Panc1 (cell line): ENCODE results near the gene PLXNA2. TPM values are rescaled to one million over a fixed set of nuclear protein-coding genes. Genes with fewer than 3 reads are reported as not detected.

Experiments
- ATAC-seq: fragments of 200-7000 bp; cut with Tn5 transposase; 2 replicates; pipeline ENCODE4 v1.9.1; 2020; ENCODE audit warnings: mild to moderate bottlenecking, moderate library complexity
- BruUV-seq: library from RNA; stranded (reverse); fragments of 400-500 nt; replicated peaks from 2 replicates; lab custom pipeline; 2021; lab: Mats Ljungman, UMichigan
- CTCF ChIA-PET: fragments of 300-600 bp; sonication (Branson Sonifier 250); formaldehyde crosslinking; loops from one replicate; lab custom pipeline; 2022; ENCODE audit warnings: antibody characterized with exemption; lab: Charles Lee
- POLR2A ChIA-PET: fragments of 300-600 bp; sonication (Branson Sonifier 250); formaldehyde crosslinking; loops from one replicate; lab custom pipeline; 2022; ENCODE audit warnings: antibody characterized with exemption; lab: Charles Lee
- DNase-seq: peaks from one replicate; pipeline ENCODE4 v3.0.0-alpha.2; 2010; ENCODE audit warnings: low read depth, low spot score
- H3K27ac ChIP-seq: 2 replicates; pipeline ENCODE4 v1.5.1; 2011; ENCODE audit warnings: mild to moderate bottlenecking, low read length, inconsistent platforms
- H3K27me3 ChIP-seq: fragments of 200-500 bp; sonication (Bioruptor generic); 2 replicates; pipeline ENCODE4 v1.6.0; 2014; ENCODE audit warnings: low read length, inconsistent platforms; ENCODE audit not compliant: control insufficient read depth, insufficient read depth
- H3K36me3 ChIP-seq: fragments of 200-500 bp; sonication (Bioruptor generic); 2 replicates; pipeline ENCODE4 v1.5.1; 2014; ENCODE audit warnings: inconsistent platforms, mild to moderate bottlenecking, low read length, moderate library complexity; ENCODE audit not compliant: control insufficient read depth, insufficient read depth
- H3K4me1 ChIP-seq: 2 replicates; pipeline ENCODE4 v1.5.1; 2011; ENCODE audit warnings: inconsistent platforms, mild to moderate bottlenecking, low read length, moderate library complexity; ENCODE audit not compliant: control insufficient read depth, insufficient read depth
- H3K4me3 ChIP-seq, 2 experiments: 2 replicates each; pipeline ENCODE4 v1.5.1; 2011 to 2012; ENCODE audit warnings: low read depth in 2 of 2, low read length in 2 of 2, mild to moderate bottlenecking in 2 of 2, inconsistent platforms in 1 of 2, moderate library complexity in 1 of 2
- H3K9me3 ChIP-seq: fragments of 200-500 bp; sonication (Bioruptor generic); 2 replicates; pipeline ENCODE4 v1.5.1; 2014; ENCODE audit warnings: low read depth, mild to moderate bottlenecking, inconsistent platforms, low read length, moderate library complexity; ENCODE audit not compliant: control insufficient read depth, insufficient read depth
- POLR2AphosphoS5 ChIP-seq: IDR thresholded peaks from 2 replicates; pipeline ENCODE4 v1.6.1; 2012; ENCODE audit warnings: mild to moderate bottlenecking, low read depth, low read length, moderate library complexity
- REST ChIP-seq, 2 experiments: IDR thresholded peaks; 2 replicates each; pipeline ENCODE4 v1.6.1; 2011 to 2012; ENCODE audit warnings: low read depth in 2 of 2, control low read depth in 1 of 2, low read length in 1 of 2, mild to moderate bottlenecking in 1 of 2, moderate library complexity in 1 of 2; ENCODE audit not compliant: insufficient read depth in 1 of 2
- SIN3A ChIP-seq: IDR thresholded peaks from 2 replicates; pipeline ENCODE4 v1.6.1; 2012; ENCODE audit warnings: low read depth, mild to moderate bottlenecking, low read length, moderate library complexity, borderline replicate concordance; ENCODE audit not compliant: insufficient read depth
- TCF7L2 ChIP-seq: IDR thresholded peaks from 2 replicates; pipeline ENCODE4 v1.6.1; 2011; ENCODE audit warnings: mild to moderate bottlenecking, low read depth, low read length, inconsistent platforms
- in situ Hi-C: cut with HindIII; loops from 2 replicates; pipeline ENCODE4 v1.10.0; 2016; ENCODE audit warnings: low sequenced_read_pairs, low pct_unique_long_range_greater_than_20kb
- intact Hi-C: fragments of 100-400 bp; cut with micrococcal nuclease; formaldehyde crosslinking; loops from one replicate; pipeline ENCODE4 v1.10.0; 2022; ENCODE audit not compliant: unreplicated experiment
- total RNA-seq: library from RNA; stranded (reverse); gene quantifications from one replicate; pipeline ENCODE4 v1.2.1, GENCODE V29; 2021; ENCODE audit not compliant: unreplicated experiment
- TF ChIP-seq, protein P1 (sequence below): fragments of 450-650 bp; IDR thresholded peaks from 2 replicates; pipeline ENCODE4 v1.5.1; 2017; ENCODE audit warnings: mild to moderate bottlenecking

PLXNA2 gene
- total RNA-seq, 1 experiment from 2014 or later, result 0.98 TPM

DNA sequence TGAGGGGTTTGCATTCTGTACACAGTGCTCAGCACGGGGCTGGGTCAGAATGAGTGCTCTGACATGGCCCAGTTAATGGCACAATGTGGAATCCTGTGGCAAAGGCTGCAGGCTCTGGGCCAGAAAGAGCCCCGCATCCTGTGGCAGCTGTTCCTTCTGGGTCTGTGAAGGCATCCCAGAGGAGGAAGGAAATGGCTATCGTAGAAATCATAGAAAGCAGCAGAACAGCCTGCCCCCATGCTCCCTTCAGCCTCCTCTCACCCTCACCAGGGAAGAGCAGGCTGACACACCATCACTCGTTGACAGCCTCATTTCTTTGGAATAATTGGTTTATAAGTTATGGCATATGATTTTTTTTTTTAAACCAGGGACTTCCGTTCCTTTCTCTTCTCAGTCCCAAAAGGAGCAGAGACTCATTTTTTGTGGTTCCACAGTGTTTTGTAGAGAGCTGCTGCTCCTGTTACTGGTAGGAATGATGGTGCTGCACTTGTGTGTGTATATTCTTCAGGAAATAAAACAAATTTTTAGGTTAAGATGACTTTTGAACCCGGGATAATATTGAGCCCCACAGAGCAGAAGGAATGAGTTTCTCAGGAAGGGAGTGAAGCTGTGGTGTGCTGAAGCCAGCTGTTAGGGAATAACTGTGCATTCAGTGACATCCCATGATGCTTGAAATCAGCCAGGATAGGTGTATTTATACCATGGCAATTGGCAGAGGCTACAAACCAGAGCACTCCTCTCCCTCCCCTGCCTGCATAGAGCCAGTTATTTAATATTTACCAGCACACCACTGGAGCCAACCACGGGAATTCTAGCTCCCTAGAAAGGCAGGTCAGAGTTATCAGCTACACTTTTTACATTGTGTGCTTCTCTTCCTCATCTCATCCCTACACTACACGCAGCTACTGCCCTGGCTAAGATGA, 32.0 kb downstream of the PLXNA2 start:
- no peak for ATAC-seq
- DNase-seq, result no peak
- BruUV-seq, result no TSS peak
- Histone ChIP-seq H3K4me1 (no peaks in the 10 kb centered on the region), H3K36me3 (no peaks in the 10 kb centered on the region), H3K27ac (no peak overlapping the region), H3K4me3 (no peak overlapping the region), H3K27me3 (no peaks in the 10 kb centered on the region), H3K9me3 (no peaks in the 10 kb centered on the region)
- TF ChIP-seq POLR2AphosphoS5, result no peak
- no peak for TF ChIP-seq SIN3A
- TF ChIP-seq, protein P1, sequence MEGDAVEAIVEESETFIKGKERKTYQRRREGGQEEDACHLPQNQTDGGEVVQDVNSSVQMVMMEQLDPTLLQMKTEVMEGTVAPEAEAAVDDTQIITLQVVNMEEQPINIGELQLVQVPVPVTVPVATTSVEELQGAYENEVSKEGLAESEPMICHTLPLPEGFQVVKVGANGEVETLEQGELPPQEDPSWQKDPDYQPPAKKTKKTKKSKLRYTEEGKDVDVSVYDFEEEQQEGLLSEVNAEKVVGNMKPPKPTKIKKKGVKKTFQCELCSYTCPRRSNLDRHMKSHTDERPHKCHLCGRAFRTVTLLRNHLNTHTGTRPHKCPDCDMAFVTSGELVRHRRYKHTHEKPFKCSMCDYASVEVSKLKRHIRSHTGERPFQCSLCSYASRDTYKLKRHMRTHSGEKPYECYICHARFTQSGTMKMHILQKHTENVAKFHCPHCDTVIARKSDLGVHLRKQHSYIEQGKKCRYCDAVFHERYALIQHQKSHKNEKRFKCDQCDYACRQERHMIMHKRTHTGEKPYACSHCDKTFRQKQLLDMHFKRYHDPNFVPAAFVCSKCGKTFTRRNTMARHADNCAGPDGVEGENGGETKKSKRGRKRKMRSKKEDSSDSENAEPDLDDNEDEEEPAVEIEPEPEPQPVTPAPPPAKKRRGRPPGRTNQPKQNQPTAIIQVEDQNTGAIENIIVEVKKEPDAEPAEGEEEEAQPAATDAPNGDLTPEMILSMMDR, result no peak
- no peak for TF ChIP-seq REST (IDR thresholded peaks at IDR 0.05; ENCODE audit: insufficient read depth in 1 of 2, low read depth in 2 of 2, low read length in 1 of 2)
- TF ChIP-seq TCF7L2, result no peak
- CTCF ChIA-PET, result no interaction called here
- POLR2A ChIA-PET, result interaction anchor here (0.5 kb wide), 1 partner anchor 12 kb away, joined by 4 read pairs; no protein-coding TSS in a partner anchor
- in situ Hi-C loops (no loop called here), intact Hi-C loops (no loop called here)

- H3K27ac ChIP-seq, result no peak overlapping the region
- CTCF ChIA-PET, result no interaction called here
Measured at GRCh38 chr1:208209896-208210589, 34.1 kb downstream of the PLXNA2 start.

More at GRCh38 chr1:208209896-208210589, 34.1 kb downstream of the PLXNA2 start:
- H3K27me3 ChIP-seq, result no peaks in the 10 kb centered on the region
- POLR2A ChIA-PET, result no interaction called here
- H3K36me3 ChIP-seq, result no peaks in the 10 kb centered on the region
- no peaks in the 10 kb centered on the region for H3K4me1 ChIP-seq
- intact Hi-C loops, result no loop called here
- BruUV-seq, result no TSS peak
- TF ChIP-seq, protein P1, result no peak
- no peak overlapping the region for H3K4me3 ChIP-seq
- DNase-seq (no peak), ATAC-seq (no peak)
- no peaks in the 10 kb centered on the region for H3K9me3 ChIP-seq
- in situ Hi-C loops, result no loop called here
